GM18502 (cell line): ENCODE results near the gene MPPE1.
A peak's percentile ranks its signal among the peaks of the same experiment; 100 is the strongest.
"Not testable (repeated sequence)": the region's sequence is repeated elsewhere in the genome, so short reads cannot be mapped to it uniquely, and the experiment has no call there.

Experiments
- ATAC-seq: cut with Tn5 transposase; IDR thresholded peaks from one replicate; pipeline ENCODE4 v1.9.1; 2021; ENCODE audit warnings: mild to moderate bottlenecking; ENCODE audit not compliant: unreplicated experiment, poor library complexity

Gene MPPE1, protein sequence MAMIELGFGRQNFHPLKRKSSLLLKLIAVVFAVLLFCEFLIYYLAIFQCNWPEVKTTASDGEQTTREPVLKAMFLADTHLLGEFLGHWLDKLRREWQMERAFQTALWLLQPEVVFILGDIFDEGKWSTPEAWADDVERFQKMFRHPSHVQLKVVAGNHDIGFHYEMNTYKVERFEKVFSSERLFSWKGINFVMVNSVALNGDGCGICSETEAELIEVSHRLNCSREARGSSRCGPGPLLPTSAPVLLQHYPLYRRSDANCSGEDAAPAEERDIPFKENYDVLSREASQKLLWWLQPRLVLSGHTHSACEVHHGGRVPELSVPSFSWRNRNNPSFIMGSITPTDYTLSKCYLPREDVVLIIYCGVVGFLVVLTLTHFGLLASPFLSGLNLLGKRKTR

DNA sequence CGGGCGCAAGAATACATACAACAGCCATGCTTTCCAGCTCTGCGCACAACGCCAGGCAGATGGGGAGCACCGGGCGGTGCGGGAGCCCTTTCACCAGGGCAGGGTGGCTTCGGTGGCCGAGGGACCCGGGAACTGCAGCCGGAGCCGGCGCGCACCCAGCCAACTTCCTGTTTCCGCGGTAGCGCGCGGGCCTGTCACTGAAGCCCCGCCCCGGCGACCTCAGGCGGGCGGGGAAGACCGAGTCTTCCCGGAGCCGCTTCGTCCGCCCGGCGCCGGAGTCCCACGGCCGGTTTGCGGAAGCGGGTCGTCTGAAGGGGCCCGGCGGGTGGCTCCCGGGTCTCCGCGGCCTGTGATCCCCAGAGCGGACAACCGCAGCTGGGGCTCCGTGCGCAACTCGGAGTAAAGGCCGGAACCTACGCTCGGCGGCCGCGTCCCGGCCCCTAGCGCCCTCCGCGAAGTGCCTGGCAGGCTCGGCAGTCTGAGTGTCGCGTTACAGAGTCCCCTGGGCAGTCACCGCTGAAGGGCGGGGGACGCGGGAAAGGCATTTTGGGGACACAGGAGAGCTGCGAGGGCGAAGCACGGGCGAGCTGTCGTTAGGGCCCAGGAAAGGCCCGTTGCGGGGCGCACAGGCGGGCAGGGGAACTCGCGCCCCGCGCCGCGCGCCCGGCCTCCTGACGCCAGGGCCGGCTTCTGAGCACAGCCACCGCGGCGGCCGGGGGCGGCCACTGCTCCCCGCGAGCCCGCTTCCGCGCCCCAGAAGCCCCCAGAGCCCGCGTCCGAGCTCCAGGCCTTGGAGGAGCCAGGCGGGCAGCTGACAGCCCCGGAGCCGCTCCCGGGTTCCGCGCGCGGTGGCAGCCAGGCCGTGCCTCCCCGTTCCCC lies at the start of gene MPPE1:
TSS of gene MPPE1 (minus strand) at position 136 of the 879 bp plus-strand sequence. CDS start 11,053 bp downstream, outside the sequence.
- ATAC-seq: peak; percentile 88

DNA sequence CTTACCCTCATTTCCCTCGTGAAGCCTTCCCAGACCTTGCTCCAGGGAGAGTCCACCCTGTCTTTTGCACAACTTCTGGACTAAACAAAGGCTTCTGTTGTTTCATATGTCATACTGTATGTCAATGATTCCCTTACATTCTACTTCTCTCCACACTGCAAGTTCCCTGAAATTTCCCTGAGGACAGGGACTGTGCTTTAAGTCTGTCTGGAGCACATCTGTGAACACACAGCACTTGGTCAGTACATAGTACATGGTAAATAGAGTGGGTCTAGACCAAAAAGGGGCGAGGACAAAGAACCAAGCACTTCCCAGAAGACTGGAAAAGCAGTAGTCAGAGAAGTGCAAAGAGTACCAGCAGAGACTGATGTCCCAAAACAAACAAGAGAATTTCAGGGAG lies 49.5 kb upstream of the MPPE1 start:
- no peak for ATAC-seq

DNA sequence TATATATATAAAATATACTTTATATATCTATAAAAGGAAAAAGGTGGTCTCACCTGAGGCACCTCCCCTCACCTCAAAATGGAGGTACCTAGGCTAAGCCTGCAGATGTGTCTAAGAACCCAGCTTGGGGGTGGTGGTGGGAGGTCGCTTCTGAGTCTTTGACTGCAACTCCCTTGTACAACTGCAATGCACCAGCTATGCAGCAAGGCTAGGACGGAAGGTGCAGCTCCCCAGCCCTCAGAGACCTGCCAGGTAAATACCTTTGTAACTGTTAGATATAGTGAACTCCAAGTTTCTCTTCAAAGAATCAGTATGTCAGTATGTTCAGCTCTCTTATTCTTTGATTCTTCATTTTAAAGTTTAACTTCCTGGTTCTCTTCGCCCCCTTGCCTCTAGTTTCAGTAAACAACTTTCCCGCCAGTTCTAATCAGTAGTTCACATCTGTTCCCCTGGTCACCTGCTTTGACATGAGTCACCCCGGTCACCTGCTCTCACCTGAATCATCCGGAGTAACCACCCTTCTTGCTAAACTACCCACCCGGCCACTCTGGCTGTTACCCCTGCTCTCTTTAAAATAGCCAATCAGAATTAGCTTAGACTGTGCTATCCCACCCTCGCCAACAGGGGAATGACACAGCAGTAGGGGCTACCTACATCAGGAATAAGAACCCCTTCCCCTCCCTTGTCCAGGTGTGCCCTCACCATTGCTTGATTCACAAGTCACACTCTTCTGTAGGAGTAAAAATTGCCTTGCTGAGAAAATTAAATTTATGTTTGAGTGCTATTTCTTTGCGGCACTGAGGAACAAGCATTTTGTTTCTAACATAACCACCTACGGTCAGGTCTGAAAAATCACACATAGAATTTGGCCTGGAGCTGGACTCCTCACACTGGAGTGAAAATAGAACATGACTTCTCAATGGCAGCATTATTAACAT lies 48.5 kb upstream of the MPPE1 start:
- ATAC-seq: no peak

- no peak for ATAC-seq
Observed at GRCh38 chr18:11955239-11956029, 47.3 kb upstream of the MPPE1 start.

DNA sequence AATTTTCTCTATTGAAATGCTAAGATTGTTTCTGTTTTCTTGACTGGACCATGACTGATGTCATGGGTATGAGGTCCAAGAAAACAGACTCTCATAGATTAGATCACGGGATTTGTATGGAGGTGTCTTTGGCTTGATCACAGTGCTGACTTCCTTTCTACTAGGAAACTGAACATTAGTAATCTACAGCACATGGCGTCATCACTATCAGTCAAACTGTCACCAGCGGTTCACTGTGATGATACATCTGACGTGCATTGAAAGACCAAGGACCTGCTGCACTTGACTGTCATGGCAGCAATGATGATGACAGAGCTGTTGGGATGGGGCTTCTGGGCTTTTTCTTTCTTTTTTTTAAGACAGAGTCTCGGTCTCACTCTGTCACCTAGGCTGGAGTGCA lies 45.0 kb upstream of the MPPE1 start:
- ATAC-seq: no peak

GRCh38 chr18:11951390-11951851 lies 43.3 kb upstream of the MPPE1 start:
- no peak for ATAC-seq

DNA sequence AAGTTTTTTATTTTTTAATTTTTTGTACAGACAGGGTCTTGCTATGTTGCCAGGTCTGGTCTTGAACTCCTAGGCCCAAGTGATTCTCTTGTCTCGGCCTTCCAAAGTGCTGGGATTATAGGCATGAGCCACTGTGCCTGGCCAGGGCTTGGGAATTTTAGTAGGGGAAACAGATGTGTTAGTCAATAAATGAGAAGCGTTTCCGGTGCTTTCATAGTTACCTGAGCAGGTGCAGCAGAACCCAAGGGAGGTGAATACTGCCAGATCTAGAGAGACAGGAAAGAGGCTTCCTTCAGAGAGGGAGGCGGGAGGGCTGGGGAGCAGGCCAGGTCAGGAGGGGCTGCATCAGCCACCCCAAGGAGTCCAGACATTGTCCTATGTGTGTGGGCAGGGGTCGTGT lies 42.7 kb upstream of the MPPE1 start:
- no peak for ATAC-seq

- ATAC-seq: no peak
Observed at GRCh38 chr18:11948852-11949523, 40.9 kb upstream of the MPPE1 start.

- ATAC-seq: peak; percentile 92
Observed at GRCh38 chr18:11947214-11948191, 39.4 kb upstream of the MPPE1 start.

DNA sequence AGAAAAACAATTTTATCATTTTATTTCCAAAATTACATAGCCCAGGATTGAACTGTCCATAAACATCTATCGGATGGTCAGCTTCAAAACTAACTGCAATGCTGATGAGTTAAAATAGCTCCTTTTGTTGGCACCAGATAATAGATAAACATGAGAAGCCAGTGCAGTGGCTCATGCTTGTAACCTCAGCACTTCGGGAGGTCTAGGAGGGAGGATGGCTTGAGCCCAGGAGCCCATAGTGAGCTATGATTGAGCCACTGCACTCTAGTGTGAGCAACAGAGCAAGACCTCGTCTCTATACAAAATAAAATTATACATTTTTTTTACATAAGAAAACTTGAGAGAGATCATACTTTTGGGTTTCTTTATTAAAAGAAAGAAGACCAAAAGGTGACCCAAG lies 38.6 kb upstream of the MPPE1 start:
- ATAC-seq: no peak

GRCh38 chr18:11945834-11946659 lies 37.9 kb upstream of the MPPE1 start:
- ATAC-seq: not testable (repeated sequence)

DNA sequence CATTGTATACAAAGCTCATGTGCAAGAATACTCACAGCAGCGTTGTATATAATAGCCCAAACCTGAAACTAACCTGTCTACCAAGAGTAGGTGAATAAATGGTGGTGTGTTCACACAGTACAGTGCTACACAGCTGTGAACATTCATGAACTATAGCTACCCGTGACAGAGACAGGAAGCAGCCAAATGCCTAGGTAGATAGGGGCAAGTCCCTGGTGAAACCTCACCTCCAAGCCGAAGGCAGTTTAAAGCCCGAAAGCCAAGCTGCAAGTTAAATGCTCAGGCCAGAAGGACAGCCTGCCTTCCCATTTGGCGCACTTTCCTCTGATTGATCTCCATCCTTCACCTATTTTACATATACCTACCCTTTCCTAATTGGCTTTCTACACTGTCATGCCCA lies 36.7 kb upstream of the MPPE1 start:
- ATAC-seq: no peak

DNA sequence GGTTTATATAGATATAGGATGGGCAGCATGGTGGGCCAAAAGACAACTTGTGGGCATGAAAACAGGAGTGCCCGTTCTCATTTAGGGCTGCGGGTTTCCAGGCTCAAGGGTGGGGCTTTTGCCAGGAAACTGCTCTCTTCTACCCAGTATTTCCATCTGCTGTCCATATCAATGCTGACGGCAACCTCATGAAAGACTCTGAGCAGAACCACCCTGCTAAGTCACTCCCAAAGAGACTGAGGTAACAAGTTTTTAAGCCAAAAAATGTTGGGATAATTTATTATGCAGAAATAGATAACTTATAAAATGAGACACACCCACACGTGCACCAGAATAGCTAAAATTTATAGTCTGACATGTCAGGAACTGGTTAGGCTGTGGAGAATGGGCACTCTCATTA lies 36.1 kb upstream of the MPPE1 start:
- no peak for ATAC-seq

- ATAC-seq: no peak
Observed at GRCh38 chr18:11943551-11943950, 35.4 kb upstream of the MPPE1 start.

DNA sequence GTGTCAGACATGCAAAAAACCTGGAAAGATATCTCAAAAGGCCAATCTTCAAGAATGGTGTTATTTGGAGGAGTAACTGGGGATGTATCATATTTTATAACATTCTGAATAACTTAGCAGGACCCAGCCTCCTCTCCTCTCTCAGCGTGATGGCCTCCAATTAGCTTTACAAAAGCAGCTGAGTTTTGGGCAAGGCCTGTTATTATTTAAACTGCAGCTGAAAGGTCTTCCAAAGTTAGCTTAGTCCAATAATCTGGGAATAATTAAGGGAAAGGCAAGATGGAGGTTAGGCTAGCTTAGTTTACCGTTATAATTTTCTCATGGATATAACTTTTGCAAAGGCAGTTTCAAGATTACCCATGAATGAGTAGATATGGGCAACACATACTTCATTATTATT lies 32.8 kb upstream of the MPPE1 start:
- no peak for ATAC-seq

- ATAC-seq: no peak
Observed at GRCh38 chr18:11937874-11938478, 29.9 kb upstream of the MPPE1 start.
